Measurements from ENCODE around the gene HMGCLL1. TPM values are rescaled to one million over a fixed set of nuclear protein-coding genes. Genes with fewer than 3 reads are reported as not detected.

HMGCLL1 gene
- total and polyA plus RNA-seq, 2 donors (not counting 1 experiment from before 2014, with no cell fraction given) = not detected

- ChIA-PET CTCF (no interaction called here), POLR2A (no interaction called here)
- no peak for TF ChIP-seq CTCF (IDR thresholded peaks at IDR 0.05)
- TF ChIP-seq EZH2 (IDR thresholded peaks at IDR 0.05; ENCODE audit: borderline replicate concordance, insufficient read depth, low read depth, low read length, poor library complexity, severe bottlenecking) = no peak
- Mint-ChIP-seq H3K9me3 (ENCODE audit: insufficient read depth) (peaks cover 12% of the 10 kb centered on the region), H3K27me3 (peaks cover 4% of the 10 kb centered on the region), H3K4me3 (no peak overlapping the region), H3K27ac (no peak overlapping the region), H3K4me1 (no peaks in the 10 kb centered on the region)
- Histone ChIP-seq H3K9me3 (ENCODE audit: control extremely low read depth in 1 of 3, control insufficient read depth in 2 of 3, insufficient read depth in 1 of 3, low read length in 2 of 3) (peaks cover 0 to 14% (median 0%) of the 10 kb centered on the region in 3 donors), H3K4me2 (replicated peaks; ENCODE audit: low read depth, low read length, poor library complexity, severe bottlenecking) (no peak overlapping the region), H4K20me1 (ENCODE audit: control insufficient read depth, insufficient read depth, low read length, poor library complexity, severe bottlenecking) (no peaks in the 10 kb centered on the region), H2AFZ (ENCODE audit: insufficient read depth, low read depth, low read length, poor library complexity, severe bottlenecking) (no peak overlapping the region), H3K36me3 (replicated peaks in 1 of 2; ENCODE audit: control extremely low read depth in 1 of 2, control insufficient read depth in 1 of 2, extremely low read depth in 1 of 2, insufficient read depth in 2 of 2, low read length in 1 of 2) (no peaks in the 10 kb centered on the region), H3K79me2 (ENCODE audit: control insufficient read depth, insufficient read depth, low read length) (no peaks in the 10 kb centered on the region), H3K27ac (ENCODE audit: low read length in 2 of 2) (no peak overlapping the region), H3K4me1 (ENCODE audit: control insufficient read depth in 2 of 2, insufficient read depth in 2 of 2, low read length in 2 of 2) (no peaks in the 10 kb centered on the region), H3K27me3 (replicated peaks in 1 of 4; ENCODE audit: control extremely low read depth in 1 of 4, control insufficient read depth in 3 of 4, insufficient read depth in 4 of 4, low read length in 3 of 4) (no peaks in the 10 kb centered on the region), H3K9ac (ENCODE audit: low read length) (no peak overlapping the region), H3K4me3 (ENCODE audit: control extremely low read depth in 1 of 5, extremely low read depth in 1 of 5, insufficient read depth in 1 of 5, low read depth in 2 of 5, low read length in 4 of 5) (no peak overlapping the region)
- ATAC-seq (ENCODE audit: low read depth) (no peak), DNase-seq (no peak)
- WGBS (ENCODE audit: insufficient coverage) = 76% methylated on average over 2 of the region's 3 CpGs
- intact Hi-C loops (cut with micrococcal nuclease) = no loop called here
Measured at GRCh38 chr6:55576811-55577210, 2.2 kb downstream of the HMGCLL1 start.

- no peak overlapping the region for H3K27ac Mint-ChIP-seq
- no CpG with 5 or more reads among the region's 2 CpGs for WGBS (ENCODE audit: insufficient coverage)
- intact Hi-C loops (cut with micrococcal nuclease) = no loop called here
- Histone ChIP-seq H3K27me3 (replicated peaks in 1 of 4; ENCODE audit: control extremely low read depth in 1 of 4, control insufficient read depth in 3 of 4, insufficient read depth in 4 of 4, low read length in 3 of 4) (no peaks in the 10 kb centered on the region), H3K36me3 (replicated peaks in 1 of 2; ENCODE audit: control extremely low read depth in 1 of 2, control insufficient read depth in 1 of 2, extremely low read depth in 1 of 2, insufficient read depth in 2 of 2, low read length in 1 of 2) (no peaks in the 10 kb centered on the region), H2AFZ (ENCODE audit: insufficient read depth, low read depth, low read length, poor library complexity, severe bottlenecking) (no peak overlapping the region), H3K9me3 (ENCODE audit: control extremely low read depth in 1 of 3, control insufficient read depth in 2 of 3, insufficient read depth in 1 of 3, low read length in 2 of 3) (peaks cover 0 to 8% (median 0%) of the 10 kb centered on the region in 3 donors), H3K4me1 (ENCODE audit: control insufficient read depth in 2 of 2, insufficient read depth in 2 of 2, low read length in 2 of 2) (no peaks in the 10 kb centered on the region), H3K27ac (ENCODE audit: low read length in 2 of 2) (no peak overlapping the region), H3K4me2 (replicated peaks; ENCODE audit: low read depth, low read length, poor library complexity, severe bottlenecking) (no peak overlapping the region), H4K20me1 (ENCODE audit: control insufficient read depth, insufficient read depth, low read length, poor library complexity, severe bottlenecking) (no peaks in the 10 kb centered on the region), H3K79me2 (ENCODE audit: control insufficient read depth, insufficient read depth, low read length) (no peaks in the 10 kb centered on the region), H3K9ac (ENCODE audit: low read length) (no peak overlapping the region), H3K4me3 (ENCODE audit: control extremely low read depth in 1 of 5, extremely low read depth in 1 of 5, insufficient read depth in 1 of 5, low read depth in 2 of 5, low read length in 4 of 5) (no peak overlapping the region)
- no peak for DNase-seq
- no peaks in the 10 kb centered on the region for H3K4me1 Mint-ChIP-seq
- peaks cover 12% of the 10 kb centered on the region for H3K9me3 Mint-ChIP-seq (ENCODE audit: insufficient read depth)
- TF ChIP-seq EZH2 (IDR thresholded peaks at IDR 0.05; ENCODE audit: borderline replicate concordance, insufficient read depth, low read depth, low read length, poor library complexity, severe bottlenecking) = no peak
- TF ChIP-seq CTCF (IDR thresholded peaks at IDR 0.05) = no peak
- ChIA-PET POLR2A (no interaction called here), CTCF (no interaction called here)
- H3K4me3 Mint-ChIP-seq = no peak overlapping the region
- ATAC-seq (ENCODE audit: low read depth) = no peak
- H3K27me3 Mint-ChIP-seq = peaks cover 4% of the 10 kb centered on the region
Measured at GRCh38 chr6:55574556-55574955, 4.4 kb downstream of the HMGCLL1 start.
